Amniotic epithelial cell (primary cell): ENCODE results near the gene ENTPD6.

Experiments
- DNase-seq: peaks from one replicate; pipeline ENCODE4 v3.0.0-alpha.2; 2010; ENCODE audit warnings: low read depth

ENTPD6 gene

GRCh38 chr20:25188218-25188617 is 7.3 kb upstream of the ENTPD6 start:
- DNase-seq: peak; percentile 21

DNA sequence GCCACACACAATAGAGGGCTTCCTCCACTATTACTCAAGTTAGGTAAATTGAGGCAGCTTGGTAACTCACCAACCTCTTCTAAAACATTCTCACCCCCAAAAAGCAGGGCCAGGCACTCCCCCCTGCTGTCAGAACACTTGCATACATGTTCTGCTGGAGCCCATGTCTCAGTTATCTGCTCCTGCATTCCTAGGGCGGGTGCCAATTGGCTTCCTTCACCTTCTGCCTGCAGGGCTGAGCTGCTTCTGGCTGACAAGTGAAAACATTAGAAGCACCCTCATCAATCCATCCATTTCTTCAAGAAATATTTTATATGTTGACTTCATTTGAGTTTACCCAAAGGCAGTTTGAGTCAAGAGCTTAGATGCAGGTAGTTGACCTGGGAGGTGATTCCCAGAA is 4.5 kb upstream of the ENTPD6 start:
- DNase-seq: no peak

DNA sequence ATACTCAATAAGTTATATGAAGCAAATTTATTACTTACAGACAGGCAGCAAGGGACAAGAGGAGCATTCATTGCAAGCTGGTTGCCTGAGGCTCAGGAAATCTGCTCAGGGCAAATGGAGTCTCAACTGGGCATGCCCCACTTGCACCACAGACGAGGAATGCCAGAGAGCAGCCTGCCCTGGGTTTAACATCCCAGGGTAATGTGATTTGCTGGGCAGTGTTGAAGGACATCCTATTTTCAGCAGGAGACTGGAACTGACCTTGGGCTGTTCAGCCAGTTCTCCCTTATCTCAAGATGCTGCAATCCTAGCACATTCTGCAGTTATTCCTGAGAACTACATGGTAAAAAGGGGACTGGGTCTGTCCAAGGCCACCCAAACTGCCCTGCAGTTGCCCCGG is 3.8 kb upstream of the ENTPD6 start:
- peak; percentile 81 for DNase-seq

- no peak for DNase-seq
Observed at GRCh38 chr20:25193843-25194242, 1.7 kb upstream of the ENTPD6 start.

- no peak for DNase-seq
Observed at GRCh38 chr20:25194333-25194972, 1.1 kb upstream of the ENTPD6 start.

DNA sequence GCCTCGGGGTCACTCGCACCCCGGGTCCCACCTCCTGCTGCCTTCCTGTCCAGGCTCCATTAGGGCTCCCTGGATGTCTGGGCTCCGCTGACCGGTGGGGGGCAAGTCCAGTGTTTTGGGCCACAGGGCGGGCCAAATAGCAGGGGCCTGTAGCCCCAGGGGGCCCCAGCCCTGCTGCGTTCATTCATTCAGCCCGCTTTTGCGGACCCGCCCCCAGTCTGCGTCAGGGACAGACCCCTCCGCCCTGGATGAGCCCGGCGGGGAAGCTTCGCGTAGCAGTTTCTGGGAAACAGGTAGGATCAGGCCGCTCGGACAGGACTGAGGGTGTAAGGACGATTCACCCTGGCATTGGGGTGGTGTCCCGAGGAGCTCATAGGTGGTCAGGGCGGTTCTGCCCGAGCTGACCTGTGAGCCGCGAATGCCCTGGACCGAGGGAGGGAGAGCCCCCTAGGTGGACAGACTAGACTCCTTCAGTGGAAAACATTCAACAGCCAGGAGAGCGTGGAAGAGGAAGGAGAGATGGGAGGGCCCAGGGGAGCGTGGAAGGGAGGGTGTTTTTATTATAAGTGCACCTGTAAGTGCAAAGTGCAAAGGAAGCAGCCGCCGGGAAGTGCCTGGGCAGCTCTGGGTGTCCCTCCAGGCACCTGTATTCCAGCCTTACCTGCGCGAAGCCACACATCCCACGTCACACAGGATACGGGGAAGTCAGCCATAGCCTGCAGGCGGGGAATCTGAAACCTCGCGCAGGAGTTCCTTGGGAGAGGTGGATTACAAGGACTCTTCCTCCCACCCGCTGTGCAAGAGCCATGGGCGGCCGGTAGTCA is 662 bp downstream of the ENTPD6 start:
- DNase-seq: no peak

DNA sequence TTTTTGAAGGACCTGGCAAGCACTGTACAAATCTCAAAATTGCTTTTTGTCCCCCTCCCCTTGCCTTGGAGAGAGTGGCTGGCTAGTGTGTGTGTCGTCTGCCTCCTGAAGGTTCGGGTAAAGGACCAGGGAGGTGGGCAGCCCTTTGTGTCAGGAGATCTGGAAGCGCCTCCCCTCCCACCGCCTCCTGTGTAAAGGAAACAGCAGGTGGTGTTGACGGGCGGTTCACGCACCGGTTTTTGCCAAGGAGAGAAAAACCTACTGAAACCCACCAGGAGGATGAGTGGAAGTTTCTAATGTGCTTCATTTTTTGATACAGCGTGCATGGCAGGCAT is 1.2 kb downstream of the ENTPD6 start:
- DNase-seq: no peak

GRCh38 chr20:25197183-25197869 is 1.8 kb downstream of the ENTPD6 start:
- no peak for DNase-seq

DNA sequence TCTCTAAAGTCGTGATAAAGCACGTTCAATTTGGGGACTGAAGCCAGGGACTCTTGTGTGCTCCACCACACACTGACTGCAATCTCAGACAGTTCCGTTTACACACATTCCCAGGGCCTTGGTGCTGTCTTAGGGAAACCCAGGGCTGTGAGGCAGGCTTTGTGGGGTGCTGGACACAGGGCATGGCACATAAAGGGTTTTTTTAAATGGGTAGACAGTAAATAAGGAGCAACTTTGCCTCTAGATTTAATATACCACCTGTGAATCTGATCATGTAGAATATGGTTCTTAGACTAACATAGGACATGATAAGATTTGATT is 2.3 kb downstream of the ENTPD6 start:
- no peak for DNase-seq

DNA sequence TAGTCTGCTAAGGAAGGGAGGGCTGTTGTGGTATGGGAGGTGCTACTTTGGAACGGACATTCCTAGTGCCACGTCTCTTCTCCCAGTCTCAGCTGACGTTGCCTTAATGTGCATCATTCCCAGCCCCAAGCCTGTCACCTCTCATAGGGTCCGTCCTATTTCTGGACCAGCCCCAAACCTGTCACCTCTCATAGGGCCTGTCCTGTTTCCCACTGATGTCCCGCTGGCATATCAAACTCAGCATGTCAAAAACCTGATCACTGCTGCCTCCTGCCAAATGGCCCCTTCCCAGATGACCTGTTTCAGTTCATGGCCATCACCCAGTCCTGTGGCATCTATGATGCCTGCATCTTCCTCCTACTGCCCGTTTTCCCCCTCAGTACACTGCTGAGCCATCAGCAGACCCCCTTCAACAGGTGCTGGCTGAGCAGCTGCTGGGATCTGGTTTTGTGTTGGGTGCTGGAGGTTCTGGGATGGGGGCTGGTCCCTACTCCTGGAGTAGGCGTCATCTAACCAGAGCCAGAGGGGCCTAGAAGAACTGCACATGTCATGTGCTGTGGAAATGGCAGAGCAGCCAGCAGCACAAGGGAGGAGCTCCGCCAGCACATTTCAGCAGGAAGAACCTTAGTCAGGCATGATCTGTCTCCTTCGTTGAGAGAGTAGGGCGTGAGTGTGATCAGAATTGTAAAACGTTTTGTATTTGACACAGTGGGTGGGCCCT is 3.3 kb downstream of the ENTPD6 start:
- no peak for DNase-seq

DNA sequence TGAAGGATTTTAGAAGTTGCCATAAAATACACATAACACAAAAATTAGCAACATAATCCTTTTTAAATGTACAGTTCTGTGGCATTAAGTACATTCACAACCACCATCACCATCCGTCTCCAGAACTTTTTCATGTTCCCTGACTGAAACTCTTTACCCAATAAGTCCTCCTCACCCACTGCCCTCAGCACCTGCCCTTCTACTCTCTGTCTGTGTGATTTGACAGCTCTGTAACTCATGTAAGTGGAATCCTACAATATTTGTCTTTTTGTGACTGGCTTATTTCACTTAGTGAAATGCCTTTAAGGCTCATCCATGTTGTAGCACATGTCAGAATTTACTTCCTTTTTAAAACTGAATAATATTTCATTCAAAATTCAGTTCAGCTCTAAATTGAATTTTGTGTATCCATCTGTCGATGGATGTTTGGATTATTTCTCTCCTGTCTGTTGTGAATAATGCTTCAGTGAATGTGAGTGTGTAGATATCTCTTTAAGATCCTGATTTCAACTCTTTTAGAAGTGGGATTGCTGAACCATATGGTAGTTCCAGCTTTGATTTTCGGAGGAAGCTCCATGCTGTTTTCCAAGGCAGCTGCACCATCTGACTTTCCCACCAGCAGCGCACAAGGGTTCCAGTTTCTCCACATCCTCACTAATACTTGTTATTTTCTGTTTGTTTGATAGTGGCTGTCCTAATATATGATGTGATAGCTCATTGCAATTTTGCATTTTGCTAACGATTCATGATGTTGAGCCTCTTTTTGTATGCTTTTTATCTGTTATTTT is 4.2 kb downstream of the ENTPD6 start:
- DNase-seq: no peak

- no peak for DNase-seq
Observed at GRCh38 chr20:25203089-25203488, 7.6 kb downstream of the ENTPD6 start.

DNA sequence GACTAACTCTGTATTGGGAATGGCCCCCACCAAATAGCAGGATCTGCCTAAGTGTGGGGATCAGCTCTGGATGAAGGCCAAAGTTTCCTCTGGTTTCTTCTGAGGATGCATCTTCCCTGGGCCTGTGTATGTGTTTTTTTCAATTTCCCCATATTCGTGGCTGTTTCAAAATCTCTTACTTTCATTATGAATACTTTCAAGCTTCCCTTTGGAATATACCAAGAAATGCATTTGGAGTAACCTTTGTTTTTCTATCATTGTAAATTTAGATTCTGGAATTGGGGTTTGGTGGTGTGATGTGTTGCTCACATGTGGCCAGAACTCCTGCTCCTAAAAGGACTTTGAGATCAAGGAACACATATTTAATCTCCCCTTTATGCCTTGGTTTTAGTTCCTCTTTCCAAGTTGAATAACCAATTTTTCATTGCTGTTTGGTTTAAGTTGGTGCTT is 8.4 kb downstream of the ENTPD6 start:
- no peak for DNase-seq

GRCh38 chr20:25204550-25205276 is 9.2 kb downstream of the ENTPD6 start:
- DNase-seq: no peak

DNA sequence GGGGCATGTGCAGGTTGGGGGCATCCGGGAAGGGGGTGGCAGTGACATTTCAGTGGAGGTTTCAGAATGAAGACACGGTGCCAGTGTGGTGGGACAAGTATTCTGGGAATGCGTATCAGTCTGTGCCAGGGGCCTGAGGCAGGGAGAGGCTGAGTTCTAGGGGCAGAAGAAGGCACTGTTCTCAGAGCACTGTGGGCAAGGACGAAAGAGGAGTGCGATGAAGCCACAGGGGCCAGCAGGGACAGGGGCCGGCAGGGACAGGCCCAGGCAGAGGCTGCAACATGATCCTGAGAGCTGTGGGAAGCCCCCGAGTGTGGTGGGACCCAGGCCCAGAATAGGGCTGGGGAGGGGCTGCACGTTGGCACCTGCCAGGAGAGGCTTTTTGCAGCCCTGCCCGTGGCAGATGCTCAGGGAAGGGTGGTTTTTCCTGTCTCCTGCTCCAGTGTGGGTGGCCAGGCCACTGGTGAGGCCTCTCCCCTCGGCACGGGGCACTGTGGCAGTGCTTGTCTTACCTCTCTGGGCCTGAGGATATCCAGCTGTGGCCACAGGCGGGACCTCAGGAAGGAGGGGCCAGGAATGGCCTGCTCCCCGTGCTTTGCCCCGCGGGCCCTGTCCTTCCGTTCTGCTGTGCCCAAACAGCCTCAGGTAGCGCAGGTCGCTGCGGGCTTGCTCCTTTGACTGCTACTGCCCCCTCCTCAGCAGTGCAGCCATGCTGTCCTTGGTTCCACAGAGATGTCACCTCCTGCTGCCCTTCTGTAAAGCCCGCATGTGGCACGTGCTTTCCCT is 10.0 kb downstream of the ENTPD6 start:
- DNase-seq: no peak

GRCh38 chr20:25206063-25206403 is 10.5 kb downstream of the ENTPD6 start:
- DNase-seq: no peak

DNA sequence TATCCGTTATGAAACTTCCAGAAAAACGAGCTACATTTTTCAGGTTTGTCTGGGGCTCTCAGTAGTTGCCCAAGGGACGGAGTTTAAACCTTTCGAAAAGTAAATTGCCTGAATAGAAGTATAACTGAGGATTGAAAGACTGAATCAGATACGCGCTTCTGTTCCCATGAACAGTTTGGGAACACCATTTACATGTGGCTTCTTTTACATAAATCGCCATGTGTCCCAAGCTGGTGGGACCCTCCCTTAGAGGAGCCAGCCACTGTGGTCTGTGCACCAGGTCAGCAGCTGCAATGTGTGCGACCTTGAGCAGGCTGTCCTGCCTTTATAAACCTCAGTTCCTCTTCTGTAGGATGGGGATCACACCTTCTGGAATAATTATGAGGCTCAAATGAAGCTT is 11.0 kb downstream of the ENTPD6 start:
- DNase-seq: no peak

GRCh38 chr20:25207149-25207959 is 11.8 kb downstream of the ENTPD6 start:
- DNase-seq: no peak

GRCh38 chr20:25207960-25208534 is 12.5 kb downstream of the ENTPD6 start:
- DNase-seq: peak; percentile 63
